GM12872 (cell line): ENCODE results near the gene CHD2.

Experiments
- TF ChIP-seq, protein P1 (sequence below): IDR thresholded peaks from 3 replicates; pipeline ENCODE4 v1.5.1; 2011; ENCODE audit warnings: low read depth, mild to moderate bottlenecking, low read length, moderate library complexity; ENCODE audit not compliant: insufficient read depth

The CHD2 gene

DNA sequence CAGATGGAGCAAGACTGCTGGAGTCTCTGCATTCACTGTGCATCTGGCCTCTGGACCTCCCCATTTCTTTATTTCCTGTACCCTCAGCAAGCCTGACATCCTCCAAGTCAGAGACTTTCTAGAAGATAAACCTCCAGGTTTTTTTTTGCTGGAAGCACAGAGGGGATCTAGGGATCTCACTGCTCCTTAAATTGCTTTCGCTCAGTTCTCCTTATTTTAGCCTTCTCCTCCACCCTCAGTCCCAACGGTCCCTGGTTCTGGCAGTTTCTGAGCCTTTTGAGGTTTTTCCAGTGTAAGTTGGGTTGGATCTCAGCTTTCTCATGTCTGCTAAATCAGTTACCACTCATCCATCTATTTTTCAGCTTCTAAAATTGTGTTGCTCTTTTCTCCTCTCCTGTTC is 22.7 kb upstream of the CHD2 start:
- TF ChIP-seq, protein P1, sequence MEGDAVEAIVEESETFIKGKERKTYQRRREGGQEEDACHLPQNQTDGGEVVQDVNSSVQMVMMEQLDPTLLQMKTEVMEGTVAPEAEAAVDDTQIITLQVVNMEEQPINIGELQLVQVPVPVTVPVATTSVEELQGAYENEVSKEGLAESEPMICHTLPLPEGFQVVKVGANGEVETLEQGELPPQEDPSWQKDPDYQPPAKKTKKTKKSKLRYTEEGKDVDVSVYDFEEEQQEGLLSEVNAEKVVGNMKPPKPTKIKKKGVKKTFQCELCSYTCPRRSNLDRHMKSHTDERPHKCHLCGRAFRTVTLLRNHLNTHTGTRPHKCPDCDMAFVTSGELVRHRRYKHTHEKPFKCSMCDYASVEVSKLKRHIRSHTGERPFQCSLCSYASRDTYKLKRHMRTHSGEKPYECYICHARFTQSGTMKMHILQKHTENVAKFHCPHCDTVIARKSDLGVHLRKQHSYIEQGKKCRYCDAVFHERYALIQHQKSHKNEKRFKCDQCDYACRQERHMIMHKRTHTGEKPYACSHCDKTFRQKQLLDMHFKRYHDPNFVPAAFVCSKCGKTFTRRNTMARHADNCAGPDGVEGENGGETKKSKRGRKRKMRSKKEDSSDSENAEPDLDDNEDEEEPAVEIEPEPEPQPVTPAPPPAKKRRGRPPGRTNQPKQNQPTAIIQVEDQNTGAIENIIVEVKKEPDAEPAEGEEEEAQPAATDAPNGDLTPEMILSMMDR, result no peak

DNA sequence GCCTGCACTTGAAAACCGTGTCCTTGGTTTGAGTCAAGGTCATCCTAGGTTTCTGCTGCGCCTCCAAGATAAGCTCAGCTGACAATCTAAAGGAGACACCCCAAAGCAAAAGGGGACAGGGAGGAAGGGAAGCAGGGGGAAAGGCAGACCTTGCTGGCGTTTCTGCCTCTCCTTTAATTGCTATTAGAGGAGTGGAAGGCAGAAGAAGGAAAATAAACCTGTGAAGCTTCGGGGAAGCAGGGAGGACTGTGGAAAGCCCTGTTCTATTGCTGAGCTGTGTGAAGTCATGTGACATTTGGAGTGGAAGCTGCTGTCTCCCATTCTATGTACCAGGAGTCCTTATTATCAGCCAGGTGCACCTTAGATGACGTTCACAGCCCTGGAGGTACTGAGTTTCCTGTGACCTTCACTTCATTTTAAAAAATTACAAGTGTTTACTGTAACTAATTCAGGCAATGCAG is 21.5 kb upstream of the CHD2 start:
- TF ChIP-seq, protein P1, result no peak

DNA sequence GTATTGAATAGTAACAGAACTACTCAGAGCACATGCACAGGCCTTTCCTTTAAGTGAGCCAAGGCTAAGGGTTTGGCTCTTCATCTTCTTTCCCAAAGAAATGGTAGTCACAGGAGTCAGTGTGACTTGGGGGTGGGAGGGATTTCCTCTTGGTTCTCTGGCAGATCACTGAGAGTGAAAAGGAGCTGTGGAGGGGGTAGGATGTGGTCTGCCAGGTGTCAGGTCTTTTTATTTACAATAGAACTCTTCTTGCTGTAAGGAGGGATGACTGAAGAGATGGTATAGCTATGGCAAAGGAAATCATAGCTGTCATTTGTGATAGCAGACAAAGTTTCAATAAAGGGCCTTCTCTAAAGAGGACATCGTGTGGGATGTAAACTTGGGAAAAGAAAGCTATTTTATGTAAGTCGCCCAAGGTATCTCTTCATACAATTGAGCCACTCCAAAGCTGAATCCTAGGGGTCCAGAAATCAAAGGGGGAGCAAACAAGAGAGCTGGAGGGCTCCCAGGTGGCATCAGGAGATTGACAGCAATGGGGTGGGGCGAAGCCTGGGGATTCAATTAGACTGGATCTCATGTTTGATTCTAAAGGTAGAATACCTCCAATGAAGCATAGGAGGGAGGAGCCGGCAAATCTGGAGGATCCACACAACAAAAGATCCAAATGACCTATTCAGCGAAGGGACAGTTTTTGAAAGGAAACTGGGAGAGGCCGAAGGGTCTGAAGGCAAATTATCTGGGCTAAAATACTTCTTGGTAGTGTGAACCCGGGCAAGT is 20.0 kb upstream of the CHD2 start:
- TF ChIP-seq, protein P1, result no peak

DNA sequence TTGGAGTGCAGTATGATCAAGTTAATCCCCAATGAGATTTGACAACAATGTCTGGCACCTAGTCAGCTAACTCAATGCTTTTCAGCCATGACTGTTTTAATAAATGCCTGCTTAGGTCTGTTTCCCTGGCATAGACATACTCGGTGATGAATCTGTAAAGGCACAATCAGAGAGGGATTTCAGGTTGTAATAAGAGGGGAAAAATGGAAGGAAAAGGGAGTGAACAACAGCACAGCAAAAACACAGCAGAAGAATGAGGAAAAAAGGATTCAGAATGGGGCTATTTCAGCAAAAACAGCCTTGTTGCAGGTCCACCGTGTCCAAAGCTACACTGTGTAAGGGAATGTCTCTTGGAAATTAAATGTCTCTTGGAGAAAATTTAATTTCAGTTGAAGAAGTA is 19.3 kb upstream of the CHD2 start:
- TF ChIP-seq, protein P1, result no peak

DNA sequence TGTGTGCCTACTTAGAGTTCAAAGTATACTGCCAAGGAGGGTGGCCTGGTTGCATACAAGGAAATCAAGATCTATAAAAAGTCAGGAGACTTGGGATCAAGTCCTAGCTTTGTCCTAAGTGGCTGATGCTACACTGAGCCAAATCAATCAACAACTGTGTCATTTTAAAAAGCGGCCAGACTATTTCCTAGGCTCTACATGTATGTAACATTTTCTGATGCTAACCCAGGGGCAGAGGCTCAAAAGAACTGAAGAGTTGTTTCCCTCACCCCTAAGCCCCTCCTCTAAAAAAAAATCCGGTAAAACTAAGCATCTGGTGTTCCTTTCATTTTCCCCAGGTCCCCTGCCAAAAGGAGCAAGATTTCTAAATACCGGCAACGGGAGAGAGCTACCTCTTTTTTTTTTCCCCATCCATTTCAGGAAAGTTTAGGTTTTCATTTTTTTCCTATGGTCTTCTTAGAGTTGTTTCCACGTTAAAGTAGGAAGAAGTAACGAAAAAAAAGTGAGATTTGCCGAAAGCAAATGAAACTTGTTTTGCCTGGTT is 18.8 kb upstream of the CHD2 start:
- TF ChIP-seq, protein P1, result no peak

DNA sequence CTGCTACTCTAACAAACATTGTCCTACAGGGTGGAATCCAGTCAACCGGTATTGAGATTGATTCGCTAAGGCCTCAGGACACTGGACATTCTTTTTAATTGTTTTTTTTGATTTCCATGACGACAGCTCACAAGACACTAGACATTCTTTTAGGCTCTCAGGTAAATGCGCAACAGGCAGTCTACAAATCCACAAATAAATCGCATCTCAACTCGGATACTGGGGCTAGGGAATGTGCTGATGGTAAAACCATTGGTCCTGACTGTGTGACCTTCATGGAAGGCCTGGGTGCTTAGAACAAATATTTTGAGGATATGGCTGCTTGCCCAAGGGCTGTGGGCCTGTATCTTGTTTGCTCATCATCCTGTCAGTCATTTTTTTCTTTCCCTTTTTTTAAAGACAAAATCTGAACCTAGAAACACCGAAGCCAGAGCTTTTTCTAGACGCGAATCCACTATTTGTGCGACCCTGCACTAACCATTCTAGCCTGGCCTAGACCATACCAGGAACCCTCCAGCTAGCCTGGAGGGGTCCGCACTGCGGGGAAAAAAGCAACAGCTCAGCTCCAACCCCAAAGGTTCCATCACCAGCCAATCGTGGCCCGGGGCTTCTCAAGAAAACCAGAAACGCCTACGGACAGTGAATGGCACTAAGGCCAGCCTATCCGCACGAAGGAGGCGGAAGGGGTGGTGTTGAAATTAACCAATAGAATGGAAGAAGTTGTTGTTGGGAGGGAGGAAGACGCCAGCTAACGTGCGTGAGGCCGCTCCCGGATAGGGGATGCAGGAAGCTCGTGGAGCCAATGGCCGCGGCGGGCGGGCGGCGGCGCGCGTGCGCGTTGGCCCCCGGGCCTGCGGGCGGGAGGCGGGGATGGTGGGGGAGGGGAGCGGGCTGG is 18.1 kb upstream of the CHD2 start:
- TF ChIP-seq, protein P1, result no peak

DNA sequence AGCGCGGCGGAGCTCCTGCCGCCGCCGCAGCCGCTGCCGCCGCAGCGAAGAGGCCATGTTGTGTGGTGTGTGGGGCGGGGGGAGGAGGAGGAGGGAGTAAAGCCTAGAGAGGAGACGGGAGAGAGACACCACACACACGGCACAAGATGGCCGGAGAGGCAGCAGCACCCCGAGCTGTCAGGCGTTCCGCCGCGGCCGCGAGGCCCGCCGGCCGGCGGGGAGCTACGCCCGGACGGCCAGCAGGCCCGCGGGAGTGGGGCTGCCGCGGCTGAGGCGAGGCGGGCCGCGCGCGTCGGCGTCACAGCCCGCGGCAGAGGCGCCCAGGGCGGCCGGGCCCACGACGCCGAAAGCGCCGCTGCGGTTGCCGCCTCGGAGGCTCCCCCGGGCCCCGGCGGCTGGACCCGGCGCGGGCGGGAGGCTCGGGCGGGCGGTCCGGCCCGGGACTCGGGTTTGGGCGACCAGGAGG is 17.4 kb upstream of the CHD2 start:
- TF ChIP-seq, protein P1, result no peak
